ENCODE measurements around the gene PACRG. TPM values are rescaled to one million over a fixed set of nuclear protein-coding genes. Genes with fewer than 3 reads are reported as not detected.

The PACRG gene
- total and polyA plus RNA-seq, 8 donors = 1.8 to 28.6 (median 3.2) TPM; not detected in 2

- Histone ChIP-seq H3K27me3 (no peaks in the 10 kb centered on the region), H3K4me3 (no peak overlapping the region), H3K27ac (no peak overlapping the region), H3K4me1 (no peaks in the 10 kb centered on the region), H3K36me3 (no peaks in the 10 kb centered on the region), H3K9me3 (peaks cover 0 to 29% (median 19%) of the 10 kb centered on the region in 4 donors)
- 59 to 77% (median 60%) methylated on average over 1 of the region's 1 CpG for WGBS, 5 donors
- TF ChIP-seq CTCF (IDR thresholded peaks at IDR 0.05) = no peak
- no peak for TF ChIP-seq POLR2A (IDR thresholded peaks at IDR 0.05)
- no peak for TF ChIP-seq POLR2AphosphoS5 (IDR thresholded peaks at IDR 0.05)
- TF ChIP-seq EP300 (IDR thresholded peaks at IDR 0.05) = no peak
- no peak for DNase-seq
- intact Hi-C loops (cut with DNase I; ENCODE audit: low total_unique reads) = no loop called here
These were observed 207.1 kb downstream of the PACRG start for GRCh38 chr6:162934844-162935243.

- no peak overlapping the region for H3K27ac ChIP-seq
- H3K27me3 ChIP-seq = no peaks in the 10 kb centered on the region
- no peak for DNase-seq
- 65 to 80% (median 71%) methylated on average over 5 of the region's 5 CpGs for WGBS, 5 donors
- TF ChIP-seq CTCF (IDR thresholded peaks at IDR 0.05) (no peak), EP300 (IDR thresholded peaks at IDR 0.05) (no peak), POLR2A (IDR thresholded peaks at IDR 0.05) (no peak), POLR2AphosphoS5 (IDR thresholded peaks at IDR 0.05) (no peak)
- H3K4me1 ChIP-seq = no peaks in the 10 kb centered on the region
- intact Hi-C loops (cut with DNase I; ENCODE audit: low total_unique reads) = no loop called here
- peaks cover 0 to 36% (median 15%) of the 10 kb centered on the region in 4 donors for H3K9me3 ChIP-seq
- H3K36me3 ChIP-seq = no peaks in the 10 kb centered on the region
- no peak overlapping the region for H3K4me3 ChIP-seq
These were observed 212.7 kb downstream of the PACRG start for GRCh38 chr6:162940426-162940825.

GRCh38 chr6:162941128-162941527 is 213.4 kb downstream of the PACRG start:
- Histone ChIP-seq H3K4me3 (no peak overlapping the region), H3K4me1 (no peaks in the 10 kb centered on the region), H3K9me3 (peaks cover 0 to 29% (median 10%) of the 10 kb centered on the region in 4 donors), H3K36me3 (no peaks in the 10 kb centered on the region), H3K27ac (no peak overlapping the region), H3K27me3 (no peaks in the 10 kb centered on the region)
- WGBS, 5 donors = 70 to 79% (median 74%) methylated on average over 8 of the region's 8 CpGs
- DNase-seq = no peak
- TF ChIP-seq CTCF (IDR thresholded peaks at IDR 0.05) (no peak), POLR2A (IDR thresholded peaks at IDR 0.05) (no peak), EP300 (IDR thresholded peaks at IDR 0.05) (no peak), POLR2AphosphoS5 (IDR thresholded peaks at IDR 0.05) (no peak)
- intact Hi-C loops (cut with DNase I; ENCODE audit: low total_unique reads) = no loop called here

- WGBS, 5 donors = 79 to 97% (median 90%) methylated on average over 2 of the region's 2 CpGs
- Histone ChIP-seq H3K4me3 (no peak overlapping the region), H3K27me3 (no peaks in the 10 kb centered on the region), H3K36me3 (no peaks in the 10 kb centered on the region), H3K27ac (no peak overlapping the region), H3K4me1 (no peaks in the 10 kb centered on the region), H3K9me3 (peaks cover 0 to 26% (median 10%) of the 10 kb centered on the region in 4 donors)
- intact Hi-C loops (cut with DNase I; ENCODE audit: low total_unique reads) = no loop called here
- no peak for TF ChIP-seq CTCF (IDR thresholded peaks at IDR 0.05)
- DNase-seq = no peak
These were observed 215.1 kb downstream of the PACRG start for GRCh38 chr6:162942866-162943265.

Data from stomach (tissue), 9 donors.